ENCODE results near the gene KRTAP5-1.

The KRTAP5-1 gene

GRCh38 chr11:1546077-1546535, 39.0 kb downstream of the KRTAP5-1 start:
- in situ Hi-C loops (cut with MboI; ENCODE audit: low sequenced_read_pairs) = no loop called here

GRCh38 chr11:1545432-1545831, 39.7 kb downstream of the KRTAP5-1 start:
- in situ Hi-C loops (cut with MboI; ENCODE audit: low sequenced_read_pairs) = no loop called here

- in situ Hi-C loops (cut with MboI; ENCODE audit: low sequenced_read_pairs) = no loop called here
These were observed 40.5 kb downstream of the KRTAP5-1 start for GRCh38 chr11:1544536-1544935.

- in situ Hi-C loops (cut with MboI; ENCODE audit: low sequenced_read_pairs) = no loop called here
These were observed 41.3 kb downstream of the KRTAP5-1 start for GRCh38 chr11:1543606-1544263.

GRCh38 chr11:1542267-1542666, 42.8 kb downstream of the KRTAP5-1 start:
- in situ Hi-C loops (cut with MboI; ENCODE audit: low sequenced_read_pairs) = no loop called here

- in situ Hi-C loops (cut with MboI; ENCODE audit: low sequenced_read_pairs) = no loop called here
These were observed 43.4 kb downstream of the KRTAP5-1 start for GRCh38 chr11:1541474-1542204.

GRCh38 chr11:1540074-1540473, 45.0 kb downstream of the KRTAP5-1 start:
- in situ Hi-C loops (cut with MboI; ENCODE audit: low sequenced_read_pairs) = no loop called here

- in situ Hi-C loops (cut with MboI; ENCODE audit: low sequenced_read_pairs) = no loop called here
These were observed 46.9 kb downstream of the KRTAP5-1 start for GRCh38 chr11:1538153-1538552.

GRCh38 chr11:1536065-1536843, 48.8 kb downstream of the KRTAP5-1 start:
- in situ Hi-C loops (cut with MboI; ENCODE audit: low sequenced_read_pairs) = no loop called here

- in situ Hi-C loops (cut with MboI; ENCODE audit: low sequenced_read_pairs) = no loop called here
These were observed 50.4 kb downstream of the KRTAP5-1 start for GRCh38 chr11:1534682-1535081.

Data from HL-60/S4 (cell line).